22Rv1 (cell line): ENCODE data around the gene SGCD.

Source experiments
- H3K27ac ChIP-seq: fragments of 450-650 bp; 2 replicates; pipeline ENCODE4 v1.5.1; 2017
- ZFX ChIP-seq: fragments of 450-650 bp; IDR thresholded peaks from 2 replicates; pipeline ENCODE4 v1.6.1; 2017; ENCODE audit warnings: antibody characterized with exemption, borderline replicate concordance
- TF ChIP-seq, protein P1 (sequence below): fragments of 450-650 bp; IDR thresholded peaks from 2 replicates; pipeline ENCODE4 v1.5.1; 2017; ENCODE audit warnings: mild to moderate bottlenecking

Gene SGCD

GRCh38 chr5:156718985-156719384, 392.0 kb downstream of the SGCD start:
- H3K27ac ChIP-seq = no peak overlapping the region
- no peak for TF ChIP-seq ZFX
- TF ChIP-seq, protein P1, sequence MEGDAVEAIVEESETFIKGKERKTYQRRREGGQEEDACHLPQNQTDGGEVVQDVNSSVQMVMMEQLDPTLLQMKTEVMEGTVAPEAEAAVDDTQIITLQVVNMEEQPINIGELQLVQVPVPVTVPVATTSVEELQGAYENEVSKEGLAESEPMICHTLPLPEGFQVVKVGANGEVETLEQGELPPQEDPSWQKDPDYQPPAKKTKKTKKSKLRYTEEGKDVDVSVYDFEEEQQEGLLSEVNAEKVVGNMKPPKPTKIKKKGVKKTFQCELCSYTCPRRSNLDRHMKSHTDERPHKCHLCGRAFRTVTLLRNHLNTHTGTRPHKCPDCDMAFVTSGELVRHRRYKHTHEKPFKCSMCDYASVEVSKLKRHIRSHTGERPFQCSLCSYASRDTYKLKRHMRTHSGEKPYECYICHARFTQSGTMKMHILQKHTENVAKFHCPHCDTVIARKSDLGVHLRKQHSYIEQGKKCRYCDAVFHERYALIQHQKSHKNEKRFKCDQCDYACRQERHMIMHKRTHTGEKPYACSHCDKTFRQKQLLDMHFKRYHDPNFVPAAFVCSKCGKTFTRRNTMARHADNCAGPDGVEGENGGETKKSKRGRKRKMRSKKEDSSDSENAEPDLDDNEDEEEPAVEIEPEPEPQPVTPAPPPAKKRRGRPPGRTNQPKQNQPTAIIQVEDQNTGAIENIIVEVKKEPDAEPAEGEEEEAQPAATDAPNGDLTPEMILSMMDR = no peak

GRCh38 chr5:156722358-156722757, 395.4 kb downstream of the SGCD start:
- no peak overlapping the region for H3K27ac ChIP-seq
- TF ChIP-seq, protein P1 = no peak
- no peak for TF ChIP-seq ZFX

GRCh38 chr5:156735477-156735876, 408.5 kb downstream of the SGCD start:
- no peak for TF ChIP-seq ZFX
- TF ChIP-seq, protein P1 = no peak

DNA sequence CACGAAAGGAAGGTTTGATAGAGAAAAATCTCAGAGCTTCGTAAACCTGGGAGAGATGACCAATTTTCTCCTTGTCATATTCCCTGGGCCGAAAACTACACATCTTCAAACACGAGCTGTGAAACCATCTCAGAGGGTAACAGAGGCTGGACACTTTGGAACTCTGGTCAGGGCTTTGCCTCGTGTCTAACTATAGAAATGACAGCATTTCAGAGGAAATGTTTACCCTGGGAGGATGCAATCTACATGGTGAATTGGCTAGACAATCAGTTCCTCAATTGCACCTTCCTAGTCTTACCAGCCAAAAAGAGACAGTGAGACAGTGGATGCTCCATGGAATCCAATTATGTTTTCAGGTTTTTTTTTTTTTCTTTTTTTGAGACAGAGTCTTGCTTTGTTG, 414.6 kb downstream of the SGCD start:
- TF ChIP-seq ZFX = no peak
- TF ChIP-seq, protein P1 = no peak

More at GRCh38 chr5:156735477-156735876, 408.5 kb downstream of the SGCD start:
- no peak overlapping the region for H3K27ac ChIP-seq

DNA sequence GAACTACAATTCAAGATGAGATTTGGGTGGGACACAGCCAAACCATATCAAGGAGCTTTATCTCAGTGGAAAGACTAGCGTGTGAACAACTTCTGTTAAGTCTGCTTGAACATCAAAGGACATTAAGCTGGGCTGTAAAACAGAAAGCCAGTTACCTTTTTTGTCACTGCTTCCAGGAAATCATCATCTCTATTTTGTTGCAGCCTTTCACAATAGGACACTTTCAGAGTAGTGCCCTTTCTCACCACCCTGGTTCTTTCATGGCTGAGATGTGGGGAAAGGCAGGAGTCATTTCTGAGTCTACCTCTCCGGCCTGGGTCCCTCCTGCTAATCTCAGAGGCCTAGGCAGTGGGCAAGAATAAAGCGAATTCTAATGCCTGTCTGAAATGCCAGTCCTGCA, 426.9 kb downstream of the SGCD start:
- TF ChIP-seq, protein P1 = no peak
- TF ChIP-seq ZFX = no peak

More for the DNA sequence above, 414.6 kb downstream of the SGCD start:
- H3K27ac ChIP-seq = no peak overlapping the region

DNA sequence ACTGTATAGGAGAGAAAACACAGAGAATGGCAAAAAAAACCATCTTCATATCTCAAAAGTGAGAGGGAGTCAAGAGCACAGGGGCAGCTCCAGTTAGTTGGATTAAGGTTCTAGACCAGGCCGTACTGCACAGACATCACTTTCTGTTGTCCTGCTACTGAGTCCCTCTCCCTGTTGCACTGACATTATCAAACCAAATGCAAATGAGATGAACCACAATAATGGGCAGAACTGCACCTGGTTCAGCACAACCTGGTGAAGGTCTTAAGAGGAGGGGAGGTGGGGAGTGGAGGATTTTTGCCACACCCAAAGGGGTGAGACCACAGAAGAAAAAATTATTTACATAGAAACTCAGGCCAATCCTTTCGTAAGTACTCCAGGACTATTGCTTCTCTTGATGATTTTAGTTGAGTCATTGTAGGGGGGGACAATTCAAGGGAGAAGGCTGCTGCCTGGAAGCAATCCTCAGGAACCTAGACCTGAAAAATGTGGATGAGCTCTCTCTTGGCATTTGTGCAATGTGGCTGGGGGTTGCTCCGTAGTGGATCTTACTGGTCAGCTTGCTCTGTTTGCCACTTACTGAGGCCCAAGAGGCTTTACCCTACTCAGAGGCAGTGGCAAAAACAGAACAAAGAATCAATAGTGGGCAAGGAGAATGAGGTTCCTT, 428.6 kb downstream of the SGCD start:
- TF ChIP-seq, protein P1 = no peak
- no peak for TF ChIP-seq ZFX
- H3K27ac ChIP-seq = no peak overlapping the region

More for the DNA sequence above, 426.9 kb downstream of the SGCD start:
- H3K27ac ChIP-seq = no peak overlapping the region

- H3K27ac ChIP-seq = no peak overlapping the region
- TF ChIP-seq ZFX = no peak
- TF ChIP-seq, protein P1 = no peak
Measured at GRCh38 chr5:156758011-156758791, 431.2 kb downstream of the SGCD start.
